Mucosa of descending colon (tissue), 3 donors: ENCODE data around the gene ACO2. TPM values are rescaled to one million over a fixed set of nuclear protein-coding genes. Genes with fewer than 3 reads are reported as not detected.
"Not testable (repeated sequence)": the region's sequence is repeated elsewhere in the genome, so short reads cannot be mapped to it uniquely, and the experiment has no call there.

Source experiments
- ATAC-seq: fragments of 200-7000 bp; cut with Tn5 transposase; one replicate; pipeline ENCODE4 v1.9.1; 2020; ENCODE audit warnings: mild to moderate bottlenecking, moderate library complexity
- DNase-seq, 3 donors: peaks; one replicate each; pipeline ENCODE4 v3.0.0-alpha.2; 2020
- H3K36me3 ChIP-seq: fragments of 200-600 bp; one replicate; pipeline ENCODE4 v1.8.0; 2021; ENCODE audit warnings: low read depth, mild to moderate bottlenecking
- H3K4me1 ChIP-seq: fragments of 200-600 bp; one replicate; pipeline ENCODE4 v1.8.0; 2021; ENCODE audit warnings: low read depth, mild to moderate bottlenecking
- H3K4me3 ChIP-seq: fragments of 200-600 bp; one replicate; pipeline ENCODE4 v1.8.0; 2021; ENCODE audit warnings: mild to moderate bottlenecking
- H3K9me3 ChIP-seq: fragments of 200-600 bp; one replicate; pipeline ENCODE4 v1.8.0; 2021; ENCODE audit warnings: mild to moderate bottlenecking
- CTCF ChIP-seq: fragments of 200-600 bp; IDR thresholded peaks from one replicate; pipeline ENCODE4 v1.8.0; 2022; ENCODE audit warnings: antibody characterized with exemption, mild to moderate bottlenecking
- intact Hi-C, 2 donors: fragments of 100-400 bp; cut with DNase I in 1 of 2; cut with micrococcal nuclease in 1 of 2; formaldehyde crosslinking; loops; one replicate each; pipeline versions ENCODE4 v1.11.0 to v1.11.1; 2022; cut with DNase I, micrococcal nuclease
- total RNA-seq, 3 donors: library from RNA; stranded (reverse); fragmentation: NEBNext Ultra II Directional in 2 of 3; extraction: Animal tissue kit (Norgen Biotek cat#: 25700) in 2 of 3; gene quantifications; one replicate each; pipeline versions ENCODE4 v1.2.1 to v1.2.4, GENCODE V29; 2021 to 2023
- donor health status: DM: no; HTN: no; CAD: no; lungs with moderate emphysema.
- donor health status: DM: no; HTN: no; CAD: no.
- donor health status: DM: no; HTN: yes; CAD: no.

Gene ACO2
- total RNA-seq, 3 donors from 2014 or later: 187 to 295 (median 241) TPM

GRCh38 chr22:41550952-41551491 lies 82.1 kb downstream of the ACO2 start:
- H3K4me1 ChIP-seq: no peaks in the 10 kb centered on the region
- intact Hi-C loops: no loop called here
- H3K9me3 ChIP-seq: no peaks in the 10 kb centered on the region
- no peaks in the 10 kb centered on the region for H3K36me3 ChIP-seq
- H3K4me3 ChIP-seq: no peak overlapping the region
- DNase-seq (no peak), ATAC-seq (no peak)
- no peak for TF ChIP-seq CTCF

GRCh38 chr22:41551877-41552582 lies 83.1 kb downstream of the ACO2 start:
- intact Hi-C loops: no loop called here
- ATAC-seq: no peak
- Histone ChIP-seq H3K9me3 (no peaks in the 10 kb centered on the region), H3K36me3 (no peaks in the 10 kb centered on the region), H3K4me1 (no peaks in the 10 kb centered on the region), H3K4me3 (no peak overlapping the region)
- no peak for DNase-seq
- no peak for TF ChIP-seq CTCF

GRCh38 chr22:41555325-41555982 lies 86.5 kb downstream of the ACO2 start:
- intact Hi-C loops: no loop called here
- no peak for TF ChIP-seq CTCF
- ATAC-seq (no peak), DNase-seq (no peak)
- Histone ChIP-seq H3K9me3 (no peaks in the 10 kb centered on the region), H3K36me3 (no peaks in the 10 kb centered on the region), H3K4me3 (no peak overlapping the region), H3K4me1 (no peaks in the 10 kb centered on the region)

GRCh38 chr22:41556561-41556960 lies 87.6 kb downstream of the ACO2 start:
- no peak for DNase-seq
- Histone ChIP-seq H3K9me3 (no peaks in the 10 kb centered on the region), H3K4me1 (no peaks in the 10 kb centered on the region), H3K4me3 (no peak overlapping the region), H3K36me3 (no peaks in the 10 kb centered on the region)
- intact Hi-C loops: no loop called here
- TF ChIP-seq CTCF: no peak
- ATAC-seq: no peak

- no peak for TF ChIP-seq CTCF
- peak; percentile 49 to 69 (median 52) for DNase-seq
These were observed 88.7 kb downstream of the ACO2 start for GRCh38 chr22:41557401-41558240.

GRCh38 chr22:41558241-41558630 lies 89.3 kb downstream of the ACO2 start:
- ATAC-seq, H3K4me1 ChIP-seq, H3K9me3 ChIP-seq, H3K4me3 ChIP-seq, intact Hi-C loops, H3K36me3 ChIP-seq: not testable (repeated sequence)
- peak in 1 of 3 donors; percentile 11 for DNase-seq

More at GRCh38 chr22:41557401-41558240, 88.7 kb downstream of the ACO2 start:
- Histone ChIP-seq H3K4me1 (no peaks in the 10 kb centered on the region), H3K36me3 (no peaks in the 10 kb centered on the region), H3K9me3 (no peaks in the 10 kb centered on the region), H3K4me3 (no peak overlapping the region)
- peak; percentile 64 for ATAC-seq
- intact Hi-C loops: no loop called here
